Endothelial cell of umbilical vein (primary cell): ENCODE results near the gene CNOT4. TPM values are rescaled to one million over a fixed set of nuclear protein-coding genes. Genes with fewer than 3 reads are reported as not detected.

Source experiments
- Bru-seq: library from RNA; stranded (reverse); fragments of 400-500 nt; gene quantifications from one replicate; lab custom pipeline; 2021; lab: Mats Ljungman, UMichigan
- BruChase-seq, 2 experiments: library from RNA; stranded (reverse); fragments of 400-500 nt; gene quantifications; one replicate each; lab custom pipeline; 2021; lab: Mats Ljungman, UMichigan
- BruUV-seq: library from RNA; stranded (reverse); fragments of 400-500 nt; replicated peaks from 2 replicates; lab custom pipeline; 2021; lab: Mats Ljungman, UMichigan
- CTCF ChIA-PET: fragments of 300-600, 350-600 bp; sonication (Branson Sonifier 250); formaldehyde crosslinking; loops from one replicate; lab custom pipeline; 2021; ENCODE audit warnings: antibody characterized with exemption, inconsistent platforms; lab: Charles Lee
- POLR2A ChIA-PET: fragments of 300-600, 350-600 bp; sonication (Branson Sonifier 250); formaldehyde crosslinking; loops from one replicate; lab custom pipeline; 2021; ENCODE audit warnings: antibody characterized with exemption, inconsistent platforms; lab: Charles Lee
- DNase-seq: peaks from one replicate; pipeline ENCODE4 v3.0.0-alpha.2; 2011; ENCODE audit warnings: low read depth, low spot score
- FAIRE-seq: peaks from 2 replicates; lab custom pipeline; 2011; peaks lifted over from hg19 to GRCh38; lab: Jason Lieb, UNC
- H2AFZ ChIP-seq: 2 replicates; pipeline ENCODE4 v1.6.0; 2012; ENCODE audit warnings: low read depth, low read length, control low read depth, inconsistent platforms
- H3K27ac ChIP-seq: 2 replicates; pipeline ENCODE4 v1.5.1; 2011; ENCODE audit warnings: low read depth, mild to moderate bottlenecking, control low read depth, low read length, moderate library complexity; ENCODE audit not compliant: insufficient read depth
- H3K27me3 ChIP-seq, 2 experiments: 2 replicates each; pipeline versions ENCODE4 v1.6.0 to v1.6.1; 2011; ENCODE audit warnings: low read length in 2 of 2, mixed read lengths in 1 of 2; ENCODE audit not compliant: control insufficient read depth in 2 of 2, insufficient read depth in 2 of 2
- H3K36me3 ChIP-seq, 2 experiments: 2 replicates in 1 of 2; 3 replicates in 1 of 2; pipeline ENCODE4 v1.5.1; 2011; ENCODE audit warnings: low read length in 2 of 2, mild to moderate bottlenecking in 1 of 2, moderate library complexity in 1 of 2; ENCODE audit not compliant: control insufficient read depth in 2 of 2, insufficient read depth in 2 of 2; ENCODE audit errors: extremely low read depth in 1 of 2
- H3K4me1 ChIP-seq: 3 replicates; pipeline ENCODE4 v1.5.1; 2011; ENCODE audit warnings: mild to moderate bottlenecking, low read length; ENCODE audit not compliant: control insufficient read depth, insufficient read depth; ENCODE audit errors: extremely low read depth
- H3K4me2 ChIP-seq: 2 replicates; pipeline ENCODE4 v1.6.1; 2011; ENCODE audit warnings: low read length, control low read depth, mixed read lengths; ENCODE audit not compliant: insufficient read depth
- H3K4me3 ChIP-seq, 3 experiments: fragments of 200-600 bp in 1 of 3; sonication (generic), shearing (Covaris generic) in 1 of 3; replicated peaks in 1 of 3; 2 replicates each; pipeline ENCODE4 v1.5.1; 2011 to 2016; ENCODE audit warnings: control low read depth in 3 of 3, low read length in 3 of 3, mild to moderate bottlenecking in 2 of 3, inconsistent platforms in 1 of 3, low read depth in 1 of 3, moderate library complexity in 1 of 3; ENCODE audit not compliant: insufficient read depth in 1 of 3
- H3K79me2 ChIP-seq: 2 replicates; pipeline ENCODE4 v1.6.0; 2012; ENCODE audit warnings: low read length, inconsistent platforms; ENCODE audit not compliant: control insufficient read depth, insufficient read depth
- H3K9ac ChIP-seq: replicated peaks from 2 replicates; pipeline ENCODE3; 2011; ENCODE audit warnings: low read length, control low read depth; ENCODE audit not compliant: insufficient read depth; ENCODE audit errors: extremely low read depth
- H3K9me1 ChIP-seq: replicated peaks from 3 replicates; pipeline ENCODE4 v1.6.0; 2011; ENCODE audit warnings: mild to moderate bottlenecking, low read length; ENCODE audit not compliant: control insufficient read depth, insufficient read depth; ENCODE audit errors: extremely low read depth
- H3K9me3 ChIP-seq: replicated peaks from 2 replicates; pipeline ENCODE4 v1.5.1; 2012; ENCODE audit warnings: low read length, inconsistent platforms; ENCODE audit not compliant: control insufficient read depth, insufficient read depth
- H4K20me1 ChIP-seq: replicated peaks from 2 replicates; pipeline ENCODE3; 2011; ENCODE audit warnings: mild to moderate bottlenecking, low read length; ENCODE audit not compliant: control insufficient read depth, insufficient read depth; ENCODE audit errors: extremely low read depth
- EZH2 ChIP-seq: IDR thresholded peaks from 2 replicates; pipeline ENCODE4 v1.6.1; 2012; ENCODE audit warnings: borderline replicate concordance, low read depth, mild to moderate bottlenecking, moderate library complexity, low read length, inconsistent platforms; ENCODE audit not compliant: severe bottlenecking
- FOS ChIP-seq: IDR thresholded peaks from 2 replicates; pipeline ENCODE4 v1.6.1; 2011; ENCODE audit warnings: mild to moderate bottlenecking, low read length, moderate library complexity, borderline replicate concordance; ENCODE audit not compliant: insufficient read depth
- GATA2 ChIP-seq: IDR thresholded peaks from 2 replicates; pipeline ENCODE4 v1.7.0; 2011; ENCODE audit warnings: low read depth, mild to moderate bottlenecking, moderate library complexity, mixed read lengths, low read length; ENCODE audit not compliant: insufficient read length, insufficient read depth
- MAX ChIP-seq: IDR thresholded peaks from 2 replicates; pipeline ENCODE4 v1.6.1; 2011; ENCODE audit not compliant: insufficient read depth, insufficient read length
- MYC ChIP-seq: IDR thresholded peaks from one replicate; pipeline ENCODE4 v1.6.1; 2011; ENCODE audit warnings: mild to moderate bottlenecking, low read depth, low read length
- POLR2A ChIP-seq: IDR thresholded peaks from 2 replicates; pipeline ENCODE4 v1.6.1; 2012; ENCODE audit warnings: low read depth, mild to moderate bottlenecking, control low read depth, low read length
- POLR2AphosphoS5 ChIP-seq: IDR thresholded peaks from 2 replicates; pipeline ENCODE4 v1.6.1; 2012; ENCODE audit warnings: low read depth, mild to moderate bottlenecking, control low read depth, low read length, moderate library complexity; ENCODE audit not compliant: insufficient read depth
- dilution Hi-C: fragments of 300-500 bp; cut with MboI; formaldehyde crosslinking; loops from one replicate; pipeline ENCODE4 v1.15.0; 2019; ENCODE audit warnings: low sequenced_read_pairs; ENCODE audit not compliant: extremely low pct_ligation_motif_present
- intact Hi-C: fragments of 100-400 bp; cut with micrococcal nuclease; formaldehyde crosslinking; loops from one replicate; pipeline ENCODE4 v1.10.0; 2022
- long read RNA-seq: library from polyadenylated mRNA; stranded (forward); transcript quantifications from one replicate; pipeline ENCODE4 v2.0.0, GENCODE V29; 2021
- polyA minus RNA-seq, 3 experiments: library from RNA; depleted of rRNA, polyadenylated mRNA; stranded (reverse); fragments of >200 nt; gene quantifications; 1 replicate in 1 of 3; 2 replicates in 2 of 3; pipeline ENCODE4 v1.2.3, GENCODE V29; 2011
- polyA plus RNA-seq, 4 experiments: library from polyadenylated mRNA; depleted of rRNA in 3 of 4; stranded (reverse) in 3 of 4; unstranded in 1 of 4; fragments of >200 nt; gene quantifications; 2 replicates each; pipeline versions ENCODE4 v1.2.1 to v1.2.3, GENCODE V29; 2011 to 2012; ENCODE audit warnings: missing spikeins in 1 of 4
- total RNA-seq: library from RNA; stranded (reverse); gene quantifications from 2 replicates; pipeline ENCODE4 v1.2.3, GENCODE V29; 2021

CNOT4 gene, protein sequence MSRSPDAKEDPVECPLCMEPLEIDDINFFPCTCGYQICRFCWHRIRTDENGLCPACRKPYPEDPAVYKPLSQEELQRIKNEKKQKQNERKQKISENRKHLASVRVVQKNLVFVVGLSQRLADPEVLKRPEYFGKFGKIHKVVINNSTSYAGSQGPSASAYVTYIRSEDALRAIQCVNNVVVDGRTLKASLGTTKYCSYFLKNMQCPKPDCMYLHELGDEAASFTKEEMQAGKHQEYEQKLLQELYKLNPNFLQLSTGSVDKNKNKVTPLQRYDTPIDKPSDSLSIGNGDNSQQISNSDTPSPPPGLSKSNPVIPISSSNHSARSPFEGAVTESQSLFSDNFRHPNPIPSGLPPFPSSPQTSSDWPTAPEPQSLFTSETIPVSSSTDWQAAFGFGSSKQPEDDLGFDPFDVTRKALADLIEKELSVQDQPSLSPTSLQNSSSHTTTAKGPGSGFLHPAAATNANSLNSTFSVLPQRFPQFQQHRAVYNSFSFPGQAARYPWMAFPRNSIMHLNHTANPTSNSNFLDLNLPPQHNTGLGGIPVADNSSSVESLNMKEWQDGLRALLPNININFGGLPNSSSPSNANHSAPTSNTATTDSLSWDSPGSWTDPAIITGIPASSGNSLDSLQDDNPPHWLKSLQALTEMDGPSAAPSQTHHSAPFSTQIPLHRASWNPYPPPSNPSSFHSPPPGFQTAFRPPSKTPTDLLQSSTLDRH
- total RNA-seq (20.9 and 21.7 TPM in 2 replicates), polyA plus RNA-seq (10.3 and 11.8 TPM in 2 replicates), polyA minus RNA-seq (30.6 and 32.3 TPM in 2 replicates), Bru-seq, nascent RNA (percentile 90 among the genes with signal in this experiment), BruChase-seq, experiment 1, labeled RNA remaining after a 6-hour chase (percentile 71 among the genes with signal in this experiment), BruChase-seq, experiment 2, labeled RNA remaining after a 2-hour chase (percentile 82 among the genes with signal in this experiment)
- polyA plus RNA-seq (2011; cell fraction: cytosol; rRNA removed): 7.0 and 8.5 TPM in 2 replicates
- 17.7 and 18.0 TPM in 2 replicates for polyA plus RNA-seq (2011; cell fraction: nucleus; rRNA removed)
- 12.2 and 13.1 TPM in 2 replicates for polyA plus RNA-seq (2012)
- 9.8 TPM for polyA minus RNA-seq (2011; cell fraction: cytosol; rRNA and poly(A)+ RNA removed)
- 49.7 and 63.9 TPM in 2 replicates for polyA minus RNA-seq (2011; cell fraction: nucleus; rRNA and poly(A)+ RNA removed)
- long read RNA-seq, full-length matches to known transcripts: 29 of 39 reads
- long read RNA-seq, partial matches to known transcripts: 3 of 39 reads
- long read RNA-seq, other reads (novel, unspliced or antisense): 7 of 39 reads

DNA sequence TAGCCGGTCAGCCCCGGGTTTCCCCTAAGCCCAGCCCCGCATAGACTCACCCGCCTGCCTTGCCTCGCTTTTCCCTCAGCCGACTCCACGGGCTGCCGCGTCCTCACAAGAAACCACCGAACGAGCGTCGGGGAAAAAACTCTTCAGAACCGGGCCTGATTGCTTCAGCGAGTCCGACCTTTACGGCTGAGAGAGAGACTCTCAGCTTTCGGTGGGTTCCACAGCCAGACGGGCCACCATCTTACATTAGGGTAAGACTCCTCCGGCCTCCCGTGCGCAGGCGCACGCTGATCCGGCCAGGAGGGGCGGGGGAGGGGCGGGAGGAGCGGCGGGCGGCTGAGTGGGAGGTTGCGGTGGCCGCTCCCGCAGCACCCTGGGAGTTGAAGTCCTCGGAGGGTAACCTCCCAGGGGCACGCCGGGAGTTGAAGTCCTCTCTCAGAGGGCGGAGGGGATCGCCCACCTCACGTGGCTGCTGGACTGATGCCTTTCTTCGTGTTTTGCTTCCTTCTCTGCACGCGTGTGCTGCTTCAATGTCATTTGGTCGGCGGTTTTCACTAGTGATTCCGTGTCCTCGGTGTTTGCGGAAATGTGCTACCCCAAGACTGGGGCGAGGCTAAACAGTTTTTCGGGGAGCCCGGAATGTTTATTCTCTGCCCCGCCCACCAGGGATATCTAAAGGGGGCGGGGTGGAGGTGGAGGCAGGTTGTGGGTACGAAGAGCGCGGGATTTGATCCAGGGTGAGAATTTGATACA, at the start of gene CNOT4:
CNOT4 (minus strand) TSS at position 264 of the 753 bp plus-strand sequence. CDS start 71,771 bp downstream, outside the sequence.
- ChIA-PET POLR2A (no interaction called here), CTCF (interaction anchor here (0.9 to 1.8 kb wide), 7 partner anchors 9 to 236 kb away, joined by 3 to 13 read pairs (median 4); no protein-coding TSS in a partner anchor)
- Histone ChIP-seq H3K27me3 (no peaks in the 10 kb centered on the region), H3K79me2 (peaks cover 47% of the 10 kb centered on the region), H3K36me3 (no peaks in the 10 kb centered on the region), H3K9me1 (no peaks in the 10 kb centered on the region), H3K4me2 (peak within 1 kb of the TSS; percentile 98), H3K9me3 (no peaks in the 10 kb centered on the region), H3K9ac (peak within 1 kb of the TSS; percentile 89), H3K27ac (peak within 1 kb of the TSS; percentile 83), H3K4me3 (peak within 1 kb of the TSS; percentile 92 to 95 (median 93)), H2AFZ (peak within 1 kb of the TSS; percentile 84), H3K4me1 (peaks cover 19% of the 10 kb centered on the region), H4K20me1 (peaks cover 3% of the 10 kb centered on the region)
- FAIRE-seq (peak; percentile 70), DNase-seq (peak; percentile 98)
- peak; percentile 65 for TF ChIP-seq MYC
- no peak for TF ChIP-seq GATA2
- no peak for TF ChIP-seq EZH2
- TF ChIP-seq MAX: peak; percentile 95
- peak; percentile 92 for TF ChIP-seq POLR2A
- no peak for TF ChIP-seq FOS
- peak; percentile 66 for TF ChIP-seq POLR2AphosphoS5
- no TSS peak for BruUV-seq
- intact Hi-C loops (loop anchor here (1.0 to 5.0 kb wide), 6 partner anchors 47 to 298 kb away; partner anchors contain the start of genes NUP205, STMP1 and WDR91), dilution Hi-C loops (no loop called here)
